ENCODE measurements around the gene SHC3.

The SHC3 gene

GRCh38 chr9:89015336-89015735 is 163.3 kb downstream of the SHC3 start:
- Mint-ChIP-seq H3K9me3 (no peaks in the 10 kb centered on the region), H3K27ac (no peak overlapping the region), H3K4me1 (no peaks in the 10 kb centered on the region), H3K4me3 (no peak overlapping the region), H3K27me3 (peaks cover 8% of the 10 kb centered on the region), H3K36me3 (no peaks in the 10 kb centered on the region)
- DNase-seq (ENCODE audit: low spot score in 2 of 2) = no peak
- ATAC-seq (ENCODE audit: low read depth) = no peak

GRCh38 chr9:89014153-89014552 is 164.5 kb downstream of the SHC3 start:
- DNase-seq (ENCODE audit: low spot score in 2 of 2) (no peak), ATAC-seq (ENCODE audit: low read depth) (no peak)
- Mint-ChIP-seq H3K27me3 (peaks cover 8% of the 10 kb centered on the region), H3K36me3 (no peaks in the 10 kb centered on the region), H3K9me3 (no peaks in the 10 kb centered on the region), H3K27ac (no peak overlapping the region), H3K4me1 (no peaks in the 10 kb centered on the region), H3K4me3 (no peak overlapping the region)

GRCh38 chr9:89013660-89014059 is 165.0 kb downstream of the SHC3 start:
- ATAC-seq (ENCODE audit: low read depth) (no peak), DNase-seq (ENCODE audit: low spot score in 2 of 2) (no peak)
- Mint-ChIP-seq H3K36me3 (no peaks in the 10 kb centered on the region), H3K4me1 (no peaks in the 10 kb centered on the region), H3K27me3 (peaks cover 8% of the 10 kb centered on the region), H3K4me3 (no peak overlapping the region), H3K27ac (no peak overlapping the region), H3K9me3 (no peaks in the 10 kb centered on the region)

- ATAC-seq (ENCODE audit: low read depth) (no peak), DNase-seq (ENCODE audit: low spot score in 2 of 2) (no peak)
- H3K27me3 Mint-ChIP-seq = peaks cover 10% of the 10 kb centered on the region
- no peaks in the 10 kb centered on the region for H3K4me1 Mint-ChIP-seq
- no peak overlapping the region for H3K4me3 Mint-ChIP-seq
- no peaks in the 10 kb centered on the region for H3K9me3 Mint-ChIP-seq
- H3K27ac Mint-ChIP-seq = no peak overlapping the region
- H3K36me3 Mint-ChIP-seq = no peaks in the 10 kb centered on the region
Observed at GRCh38 chr9:89012294-89013042, 166.2 kb downstream of the SHC3 start.

- Mint-ChIP-seq H3K27me3 (peaks cover 11% of the 10 kb centered on the region), H3K4me1 (no peaks in the 10 kb centered on the region), H3K36me3 (no peaks in the 10 kb centered on the region), H3K9me3 (no peaks in the 10 kb centered on the region), H3K27ac (no peak overlapping the region), H3K4me3 (no peak overlapping the region)
- no peak for DNase-seq (ENCODE audit: low spot score in 2 of 2)
- ATAC-seq (ENCODE audit: low read depth) = no peak
Observed at GRCh38 chr9:89011683-89012082, 166.9 kb downstream of the SHC3 start.

- DNase-seq (ENCODE audit: low spot score in 2 of 2) (no peak), ATAC-seq (ENCODE audit: low read depth) (no peak)
- H3K27me3 Mint-ChIP-seq = peaks cover 13% of the 10 kb centered on the region
- H3K27ac Mint-ChIP-seq = no peak overlapping the region
- H3K4me1 Mint-ChIP-seq = no peaks in the 10 kb centered on the region
- no peaks in the 10 kb centered on the region for H3K9me3 Mint-ChIP-seq
- no peak overlapping the region for H3K4me3 Mint-ChIP-seq
- H3K36me3 Mint-ChIP-seq = no peaks in the 10 kb centered on the region
Observed at GRCh38 chr9:89010526-89011111, 168.0 kb downstream of the SHC3 start.

- Mint-ChIP-seq H3K27me3 (peaks cover 13% of the 10 kb centered on the region), H3K4me1 (no peaks in the 10 kb centered on the region), H3K9me3 (no peaks in the 10 kb centered on the region), H3K36me3 (no peaks in the 10 kb centered on the region), H3K4me3 (no peak overlapping the region), H3K27ac (no peak overlapping the region)
- no peak for DNase-seq (ENCODE audit: low spot score in 2 of 2)
- ATAC-seq (ENCODE audit: low read depth) = no peak
Observed at GRCh38 chr9:89010056-89010455, 168.6 kb downstream of the SHC3 start.

GRCh38 chr9:89009546-89009840 is 169.1 kb downstream of the SHC3 start:
- no peak overlapping the region for H3K4me3 Mint-ChIP-seq
- H3K36me3 Mint-ChIP-seq = no peaks in the 10 kb centered on the region
- no peak for DNase-seq (ENCODE audit: low spot score in 2 of 2)
- ATAC-seq (ENCODE audit: low read depth) = no peak
- no peaks in the 10 kb centered on the region for H3K4me1 Mint-ChIP-seq
- no peak overlapping the region for H3K27ac Mint-ChIP-seq
- peaks cover 11% of the 10 kb centered on the region for H3K27me3 Mint-ChIP-seq
- no peaks in the 10 kb centered on the region for H3K9me3 Mint-ChIP-seq

- no peak overlapping the region for H3K4me3 Mint-ChIP-seq
- no peaks in the 10 kb centered on the region for H3K9me3 Mint-ChIP-seq
- no peak overlapping the region for H3K27ac Mint-ChIP-seq
- DNase-seq (ENCODE audit: low spot score in 2 of 2) (no peak), ATAC-seq (ENCODE audit: low read depth) (no peak)
- peaks cover 10% of the 10 kb centered on the region for H3K27me3 Mint-ChIP-seq
- no peaks in the 10 kb centered on the region for H3K36me3 Mint-ChIP-seq
- H3K4me1 Mint-ChIP-seq = no peaks in the 10 kb centered on the region
Observed at GRCh38 chr9:89008744-89009545, 169.7 kb downstream of the SHC3 start.

- Mint-ChIP-seq H3K27ac (no peak overlapping the region), H3K27me3 (peaks cover 7% of the 10 kb centered on the region), H3K4me3 (no peak overlapping the region), H3K4me1 (no peaks in the 10 kb centered on the region), H3K9me3 (no peaks in the 10 kb centered on the region), H3K36me3 (no peaks in the 10 kb centered on the region)
- DNase-seq (ENCODE audit: low spot score in 2 of 2) = no peak
- ATAC-seq (ENCODE audit: low read depth) = no peak
Observed at GRCh38 chr9:89008055-89008743, 170.4 kb downstream of the SHC3 start.

- Mint-ChIP-seq H3K27ac (no peak overlapping the region), H3K4me3 (no peak overlapping the region), H3K36me3 (no peaks in the 10 kb centered on the region), H3K9me3 (no peaks in the 10 kb centered on the region), H3K4me1 (no peaks in the 10 kb centered on the region), H3K27me3 (peaks cover 12% of the 10 kb centered on the region)
- no peak for DNase-seq (ENCODE audit: low spot score in 2 of 2)
- no peak for ATAC-seq (ENCODE audit: low read depth)
Observed at GRCh38 chr9:89006996-89007967, 171.3 kb downstream of the SHC3 start.

GRCh38 chr9:89006267-89006666 is 172.4 kb downstream of the SHC3 start:
- ATAC-seq (ENCODE audit: low read depth) (no peak), DNase-seq (ENCODE audit: low spot score in 2 of 2) (no peak)
- Mint-ChIP-seq H3K4me1 (no peaks in the 10 kb centered on the region), H3K9me3 (no peaks in the 10 kb centered on the region), H3K4me3 (no peak overlapping the region), H3K27me3 (peaks cover 16% of the 10 kb centered on the region), H3K36me3 (no peaks in the 10 kb centered on the region), H3K27ac (no peak overlapping the region)

- no peak for ATAC-seq (ENCODE audit: low read depth)
- no peaks in the 10 kb centered on the region for H3K4me1 Mint-ChIP-seq
- DNase-seq (ENCODE audit: low spot score in 2 of 2) = no peak
- no peak overlapping the region for H3K27ac Mint-ChIP-seq
- no peaks in the 10 kb centered on the region for H3K9me3 Mint-ChIP-seq
- H3K36me3 Mint-ChIP-seq = no peaks in the 10 kb centered on the region
- H3K4me3 Mint-ChIP-seq = no peak overlapping the region
- H3K27me3 Mint-ChIP-seq = peaks cover 16% of the 10 kb centered on the region
Observed at GRCh38 chr9:89005323-89005722, 173.3 kb downstream of the SHC3 start.
